HFFc6 (cell line): ENCODE data around the gene HIBADH. TPM values are rescaled to one million over a fixed set of nuclear protein-coding genes. Genes with fewer than 3 reads are reported as not detected.

ENCODE experiments used
- DNase-seq: peaks from one replicate; pipeline ENCODE4 v3.0.0-alpha.2; 2018
- H3K27ac Mint-ChIP-seq: 2 replicates; pipeline ENCODE4 v1.8.0; 2020; ENCODE audit warnings: mild to moderate bottlenecking, mixed read lengths
- H3K27me3 Mint-ChIP-seq: 2 replicates; pipeline ENCODE4 v1.8.0; 2021; ENCODE audit warnings: mild to moderate bottlenecking, moderate library complexity, mixed read lengths; ENCODE audit not compliant: insufficient read depth
- H3K36me3 Mint-ChIP-seq: 2 replicates; pipeline ENCODE4 v1.8.0; 2021; ENCODE audit warnings: low read depth, mixed read lengths
- H3K4me1 Mint-ChIP-seq: 2 replicates; pipeline ENCODE4 v1.8.0; 2020; ENCODE audit warnings: low read depth, mixed read lengths
- H3K4me3 Mint-ChIP-seq: 2 replicates; pipeline ENCODE4 v1.8.0; 2020; ENCODE audit warnings: mild to moderate bottlenecking, moderate library complexity, mixed read lengths
- H3K9me3 Mint-ChIP-seq: 2 replicates; pipeline ENCODE4 v1.8.0; 2020; ENCODE audit warnings: mild to moderate bottlenecking, mixed read lengths
- total RNA-seq, 6 experiments: library from RNA; stranded (reverse); fragmentation: NEBNext Ultra II Directional; extraction: Animal tissue kit (Norgen Biotek cat#: 25700); gene quantifications; 2 replicates in 1 of 6; 3 replicates in 5 of 6; pipeline ENCODE4 v1.2.3, GENCODE V29; 2021
- TF ChIP-seq, protein P1 (sequence below): fragments of 200-600 bp; sonication (generic); IDR thresholded peaks from 2 replicates; pipeline ENCODE4 v1.5.0; 2021; ENCODE audit warnings: antibody characterized with exemption, mild to moderate bottlenecking

Gene HIBADH
- total RNA-seq, 6 experiments from 2014 or later = 43.6 to 55.6 (median 47.3) TPM

- Mint-ChIP-seq H3K27ac (no peak overlapping the region), H3K36me3 (peaks cover 7% of the 10 kb centered on the region; the same call in 1 of the 2 replicates), H3K27me3 (no peaks in the 10 kb centered on the region), H3K4me3 (no peak overlapping the region), H3K9me3 (peaks cover 4% of the 10 kb centered on the region; the same call in 1 of the 2 replicates), H3K4me1 (peaks cover 53% of the 10 kb centered on the region)
- DNase-seq = no peak
- TF ChIP-seq, protein P1, sequence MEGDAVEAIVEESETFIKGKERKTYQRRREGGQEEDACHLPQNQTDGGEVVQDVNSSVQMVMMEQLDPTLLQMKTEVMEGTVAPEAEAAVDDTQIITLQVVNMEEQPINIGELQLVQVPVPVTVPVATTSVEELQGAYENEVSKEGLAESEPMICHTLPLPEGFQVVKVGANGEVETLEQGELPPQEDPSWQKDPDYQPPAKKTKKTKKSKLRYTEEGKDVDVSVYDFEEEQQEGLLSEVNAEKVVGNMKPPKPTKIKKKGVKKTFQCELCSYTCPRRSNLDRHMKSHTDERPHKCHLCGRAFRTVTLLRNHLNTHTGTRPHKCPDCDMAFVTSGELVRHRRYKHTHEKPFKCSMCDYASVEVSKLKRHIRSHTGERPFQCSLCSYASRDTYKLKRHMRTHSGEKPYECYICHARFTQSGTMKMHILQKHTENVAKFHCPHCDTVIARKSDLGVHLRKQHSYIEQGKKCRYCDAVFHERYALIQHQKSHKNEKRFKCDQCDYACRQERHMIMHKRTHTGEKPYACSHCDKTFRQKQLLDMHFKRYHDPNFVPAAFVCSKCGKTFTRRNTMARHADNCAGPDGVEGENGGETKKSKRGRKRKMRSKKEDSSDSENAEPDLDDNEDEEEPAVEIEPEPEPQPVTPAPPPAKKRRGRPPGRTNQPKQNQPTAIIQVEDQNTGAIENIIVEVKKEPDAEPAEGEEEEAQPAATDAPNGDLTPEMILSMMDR = no peak
These were observed 26.0 kb upstream of the HIBADH start for GRCh38 chr7:27688646-27689045.

DNA sequence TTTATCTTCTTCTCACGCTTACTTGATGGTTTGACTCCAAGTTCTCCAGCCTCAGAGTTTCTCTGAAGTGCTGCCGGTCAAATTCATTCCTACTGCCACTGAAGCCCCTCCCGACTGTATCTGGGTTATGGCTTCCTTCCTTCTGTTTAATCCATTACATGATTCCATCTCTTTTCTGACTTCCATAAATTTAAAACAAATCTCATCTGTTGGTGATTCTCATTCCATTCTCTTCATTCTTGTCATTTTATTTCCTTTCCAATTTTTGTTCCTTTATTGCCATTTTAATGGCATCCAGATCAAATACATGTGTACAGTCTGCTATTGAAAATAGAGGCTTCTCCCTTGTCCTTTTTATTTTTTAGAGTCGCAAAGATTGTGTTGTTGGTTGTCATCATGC lies 25.4 kb upstream of the HIBADH start:
- Mint-ChIP-seq H3K4me3 (no peak overlapping the region), H3K27ac (no peak overlapping the region; the same call in 1 of the 2 replicates), H3K36me3 (peaks cover 7% of the 10 kb centered on the region; the same call in 1 of the 2 replicates), H3K9me3 (peaks cover 4% of the 10 kb centered on the region; the same call in 1 of the 2 replicates), H3K4me1 (peaks cover 52% of the 10 kb centered on the region), H3K27me3 (no peaks in the 10 kb centered on the region)
- no peak for DNase-seq
- TF ChIP-seq, protein P1 = no peak

- Mint-ChIP-seq H3K27me3 (no peaks in the 10 kb centered on the region; the same call in 1 of the 2 replicates), H3K4me3 (no peak overlapping the region), H3K27ac (no peak overlapping the region), H3K9me3 (peaks cover 4% of the 10 kb centered on the region; the same call in 1 of the 2 replicates), H3K4me1 (peaks cover 52% of the 10 kb centered on the region), H3K36me3 (peaks cover 7% of the 10 kb centered on the region; the same call in 1 of the 2 replicates)
- TF ChIP-seq, protein P1 = no peak
- DNase-seq = no peak
These were observed 23.6 kb upstream of the HIBADH start for GRCh38 chr7:27686315-27686714.

DNA sequence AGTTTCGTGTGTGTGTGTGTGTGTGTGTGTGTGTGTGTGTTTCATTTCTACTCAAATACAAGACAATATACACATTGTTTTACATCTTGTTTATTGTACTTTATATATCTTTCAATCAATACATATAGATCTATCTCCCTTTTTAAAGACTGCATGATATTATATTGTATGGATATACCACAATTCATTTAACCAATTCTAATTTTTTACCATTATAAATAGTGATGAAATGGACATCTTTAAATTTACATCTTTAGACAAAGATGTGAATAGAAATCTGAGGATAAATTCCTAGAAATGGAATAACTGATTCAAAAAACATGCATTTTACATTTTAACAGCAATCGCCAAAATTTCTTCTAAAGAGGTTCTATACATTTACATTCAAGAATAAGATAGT lies 23.2 kb upstream of the HIBADH start:
- H3K9me3 Mint-ChIP-seq = peaks cover 4% of the 10 kb centered on the region; the same call in 1 of the 2 replicates
- TF ChIP-seq, protein P1 = no peak
- H3K4me3 Mint-ChIP-seq = no peak overlapping the region

DNA sequence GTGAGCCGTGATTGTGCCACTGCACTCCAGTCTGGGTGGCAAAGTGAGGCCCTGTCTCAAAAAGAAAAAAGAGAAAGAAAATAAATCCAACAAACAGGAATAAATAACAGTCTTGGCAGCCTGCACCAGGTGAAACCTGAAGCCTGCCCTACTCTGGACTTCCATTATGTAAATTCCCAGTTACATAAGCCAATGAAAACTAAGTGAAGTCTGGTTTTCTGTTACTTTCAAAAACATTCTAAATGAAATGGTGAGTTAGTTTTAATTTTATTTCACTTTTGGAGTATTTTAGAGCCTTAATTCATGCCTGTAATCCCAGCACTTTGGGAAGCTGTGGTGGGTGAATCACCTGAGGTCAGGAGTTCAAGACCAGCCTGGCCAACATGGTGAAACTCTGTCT lies 22.5 kb upstream of the HIBADH start:
- no peak for DNase-seq
- peaks cover 4% of the 10 kb centered on the region; the same call in 1 of the 2 replicates for H3K9me3 Mint-ChIP-seq
- no peaks in the 10 kb centered on the region; the same call in 1 of the 2 replicates for H3K27me3 Mint-ChIP-seq
- TF ChIP-seq, protein P1 = no peak
- H3K4me3 Mint-ChIP-seq = no peak overlapping the region
- no peak overlapping the region for H3K27ac Mint-ChIP-seq
- peaks cover 7% of the 10 kb centered on the region; the same call in 1 of the 2 replicates for H3K36me3 Mint-ChIP-seq
- H3K4me1 Mint-ChIP-seq = peaks cover 62% of the 10 kb centered on the region

More for the DNA sequence above, 23.2 kb upstream of the HIBADH start:
- Mint-ChIP-seq H3K36me3 (peaks cover 7% of the 10 kb centered on the region; the same call in 1 of the 2 replicates), H3K27me3 (no peaks in the 10 kb centered on the region; the same call in 1 of the 2 replicates), H3K27ac (no peak overlapping the region), H3K4me1 (peaks cover 56% of the 10 kb centered on the region)
- DNase-seq = no peak
